Gastroesophageal sphincter (tissue), 3 donors: ENCODE data around the gene YKT6.

ENCODE experiments used
- CTCF ChIP-seq, 4 experiments: fragments of 200-600 bp in 2 of 4; fragments of 450-650 bp in 2 of 4; sonication (generic) in 1 of 4; IDR thresholded peaks; one replicate each; pipeline ENCODE4 v1.5.1; 2017 to 2019; ENCODE audit warnings: antibody characterized with exemption in 4 of 4, mild to moderate bottlenecking in 2 of 4, moderate library complexity in 2 of 4
- POLR2A ChIP-seq, 2 donors: fragments of 450-650 bp; IDR thresholded peaks; one replicate each; pipeline ENCODE4 v1.6.1; 2017; ENCODE audit warnings: antibody characterized with exemption in 2 of 2, mild to moderate bottlenecking in 2 of 2, moderate library complexity in 1 of 2

GRCh38 chr7:44162785-44163395, 37.9 kb upstream of the YKT6 start:
- TF ChIP-seq CTCF (IDR thresholded peaks at IDR 0.05) (no peak), POLR2A (IDR thresholded peaks at IDR 0.05) (no peak)
